NCI-H1436 (cell line): ENCODE measurements around the gene PEX14.
A peak's percentile ranks its signal among the peaks of the same experiment; 100 is the strongest.

Source experiments
- DNase-seq: peaks from one replicate; lab custom pipeline; 2025; lab: John Stamatoyannopoulos, UW

The PEX14 gene

DNA sequence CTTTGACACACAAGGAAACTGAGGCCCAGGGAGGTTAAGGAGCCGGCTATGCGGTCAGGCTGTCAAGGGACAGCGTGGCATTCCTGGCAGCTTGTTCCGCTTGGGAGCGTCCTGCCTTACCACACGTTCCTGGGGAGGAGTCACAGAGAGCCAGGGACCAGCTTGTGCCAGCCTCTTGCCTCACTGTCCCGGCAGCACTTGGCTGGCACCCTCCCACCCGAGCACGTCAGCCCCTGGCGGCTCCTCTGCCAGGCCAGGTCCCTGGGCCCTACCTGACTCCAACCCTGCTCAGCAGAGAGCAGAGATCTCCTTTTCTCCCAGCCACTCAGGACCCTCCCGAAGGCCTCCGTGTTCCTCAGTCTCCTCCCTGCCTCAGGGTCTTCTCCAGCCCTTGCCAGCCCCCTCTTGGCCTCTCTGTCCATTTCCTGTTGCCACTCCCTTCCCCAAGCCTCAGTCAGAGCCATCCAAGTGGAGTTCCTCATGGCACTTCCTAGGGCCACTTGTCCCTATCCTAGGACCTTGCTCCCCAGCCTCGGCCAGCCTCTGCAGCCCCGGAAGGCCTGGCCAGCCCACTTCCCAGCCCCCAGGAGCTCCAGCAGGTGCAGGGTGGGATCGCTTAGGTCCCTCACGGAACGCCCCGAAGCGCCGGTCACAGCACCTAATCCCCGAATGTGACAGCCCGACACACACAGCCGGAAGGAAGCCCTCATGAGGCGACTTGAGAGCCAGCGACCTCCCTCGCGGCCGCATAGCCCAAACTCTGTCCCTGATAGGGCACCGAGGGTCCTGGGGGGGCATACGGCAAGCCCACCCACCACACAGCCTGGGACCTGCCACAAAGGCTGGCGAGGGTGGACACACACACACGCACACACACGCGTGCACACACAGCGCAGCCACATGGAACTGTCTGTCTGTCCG is 191.4 kb downstream of the PEX14 start:
- DNase-seq = no peak

- peak; percentile 50 for DNase-seq
These were observed 193.4 kb downstream of the PEX14 start for GRCh38 chr1:10667861-10668761.

DNA sequence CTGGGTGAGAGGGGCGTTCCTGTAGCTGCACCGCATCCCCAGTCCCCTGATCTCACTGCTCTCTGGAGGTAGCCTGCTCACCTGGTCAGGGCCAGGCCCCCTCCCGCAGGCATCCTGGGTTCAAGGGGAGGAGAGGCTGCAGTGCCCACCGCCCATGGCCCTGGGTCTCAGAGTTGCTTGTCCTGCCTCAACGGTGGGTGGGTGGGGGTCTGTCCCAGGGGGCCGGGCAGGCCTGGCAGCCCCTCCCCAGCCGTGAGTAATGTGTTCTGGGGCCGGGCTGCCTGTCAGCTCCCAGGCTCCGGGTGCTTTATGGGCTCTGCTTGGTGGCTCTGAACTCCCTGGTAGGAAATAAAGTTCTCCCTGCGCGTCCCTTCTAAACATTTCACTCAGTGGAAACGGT is 194.8 kb downstream of the PEX14 start:
- DNase-seq = no peak

GRCh38 chr1:10670190-10670589 is 195.4 kb downstream of the PEX14 start:
- no peak for DNase-seq

DNA sequence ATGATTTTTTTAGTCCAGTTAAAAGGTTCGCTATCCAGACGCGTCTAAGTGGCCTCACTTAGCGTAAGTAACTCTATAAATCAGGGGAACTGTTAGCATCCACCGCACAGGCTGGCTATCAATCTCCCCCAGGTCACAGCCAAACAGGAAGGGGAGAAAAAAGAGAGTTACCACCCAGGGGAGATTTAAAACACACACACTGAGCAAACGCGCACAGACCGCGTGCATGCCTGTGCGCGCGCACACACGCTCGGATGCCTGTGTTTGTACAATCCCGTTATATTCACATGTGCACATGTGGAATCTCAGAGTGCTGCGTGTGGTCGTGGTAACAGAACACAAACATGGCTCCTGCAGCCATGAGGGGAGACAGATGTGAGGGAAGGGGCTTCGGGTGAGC is 196.3 kb downstream of the PEX14 start:
- DNase-seq = peak; percentile 19

DNA sequence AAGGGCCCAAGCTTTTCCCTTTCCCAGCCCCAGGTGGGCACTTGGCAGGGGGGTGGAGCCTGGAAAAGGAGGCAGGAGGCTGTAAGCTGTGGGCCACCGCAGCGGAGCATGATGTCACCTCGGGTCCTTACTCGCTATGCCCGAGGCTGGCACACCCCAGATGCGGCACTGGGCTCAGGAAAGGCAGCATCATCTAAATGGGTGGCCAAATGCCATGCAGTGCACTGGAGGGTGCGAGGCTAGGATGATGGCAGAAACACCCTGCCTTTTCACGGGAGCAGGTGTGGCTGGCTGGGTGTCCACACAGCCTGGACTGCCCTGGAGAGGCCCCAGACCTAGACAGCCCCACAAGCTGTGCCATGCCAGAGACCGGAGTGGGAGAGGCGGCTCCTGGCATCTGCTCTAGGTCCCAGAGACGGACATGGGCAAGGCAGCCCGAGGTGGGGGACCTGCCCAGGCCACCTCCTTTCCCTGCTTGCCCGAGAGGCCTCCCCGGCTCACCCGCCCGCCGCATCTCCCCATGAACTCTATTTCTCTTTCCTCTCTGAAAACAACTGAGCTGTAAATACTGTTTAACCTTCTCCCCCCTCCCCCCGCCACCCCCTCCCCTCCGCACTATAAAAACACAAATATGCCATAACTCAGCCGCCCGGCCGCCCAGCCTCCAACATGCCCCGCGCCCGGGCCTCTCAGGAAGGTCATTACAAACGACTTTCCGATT is 197.0 kb downstream of the PEX14 start:
- DNase-seq = no peak

- DNase-seq = no peak
These were observed 197.7 kb downstream of the PEX14 start for GRCh38 chr1:10672343-10673050.

DNA sequence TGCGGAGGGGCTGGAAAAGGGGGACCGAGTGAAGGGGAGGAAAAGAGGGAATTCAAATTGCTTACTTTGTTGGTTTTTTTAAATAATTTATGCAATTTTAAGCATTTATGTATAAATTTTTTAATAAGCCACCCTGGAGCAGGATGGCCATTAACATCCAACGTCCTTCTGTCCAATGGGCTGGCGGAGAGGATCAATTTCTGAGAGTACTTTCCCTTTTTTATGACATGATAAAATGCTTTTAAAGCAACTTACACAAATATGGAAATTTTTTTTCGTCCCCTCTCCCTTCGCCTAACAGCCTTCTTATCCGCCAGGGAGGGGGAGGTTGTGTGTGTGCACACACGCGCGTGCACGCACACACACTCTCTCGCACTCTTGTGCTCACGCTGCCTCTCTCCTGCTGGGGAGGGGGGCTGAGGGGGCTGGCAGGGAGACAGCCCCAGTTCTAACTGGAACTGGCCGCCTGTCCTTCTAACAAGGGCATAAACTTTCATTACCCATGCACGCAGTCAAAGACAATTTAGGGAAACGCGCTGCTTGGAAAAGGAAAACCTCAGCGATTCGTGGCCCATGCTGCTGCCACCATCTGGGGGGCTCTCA is 198.5 kb downstream of the PEX14 start:
- no peak for DNase-seq

- DNase-seq = no peak
These were observed 199.5 kb downstream of the PEX14 start for GRCh38 chr1:10674222-10674621.

- no peak for DNase-seq
These were observed 200.2 kb downstream of the PEX14 start for GRCh38 chr1:10674700-10675609.

- DNase-seq = no peak
These were observed 201.1 kb downstream of the PEX14 start for GRCh38 chr1:10675813-10676212.

DNA sequence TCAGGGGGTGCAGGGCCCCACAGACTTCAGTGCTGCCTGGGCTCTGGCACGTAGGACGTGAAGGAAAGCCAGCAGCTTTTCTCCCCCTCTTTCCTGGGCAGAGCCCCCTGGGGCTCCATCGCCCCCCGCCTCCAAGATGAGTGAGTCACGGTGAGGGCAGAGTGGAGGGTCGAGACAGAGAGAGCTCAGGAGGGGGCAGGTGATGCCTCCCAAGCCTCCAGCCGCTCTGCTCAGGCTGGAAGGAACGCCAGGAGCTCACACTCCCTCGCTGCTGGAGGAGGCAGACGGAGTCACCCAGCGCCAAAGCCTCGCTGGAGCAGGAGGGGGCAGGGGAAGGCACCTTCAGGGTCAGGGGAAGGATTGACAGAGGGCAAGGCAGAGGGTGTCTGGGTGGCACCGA is 202.2 kb downstream of the PEX14 start:
- no peak for DNase-seq

DNA sequence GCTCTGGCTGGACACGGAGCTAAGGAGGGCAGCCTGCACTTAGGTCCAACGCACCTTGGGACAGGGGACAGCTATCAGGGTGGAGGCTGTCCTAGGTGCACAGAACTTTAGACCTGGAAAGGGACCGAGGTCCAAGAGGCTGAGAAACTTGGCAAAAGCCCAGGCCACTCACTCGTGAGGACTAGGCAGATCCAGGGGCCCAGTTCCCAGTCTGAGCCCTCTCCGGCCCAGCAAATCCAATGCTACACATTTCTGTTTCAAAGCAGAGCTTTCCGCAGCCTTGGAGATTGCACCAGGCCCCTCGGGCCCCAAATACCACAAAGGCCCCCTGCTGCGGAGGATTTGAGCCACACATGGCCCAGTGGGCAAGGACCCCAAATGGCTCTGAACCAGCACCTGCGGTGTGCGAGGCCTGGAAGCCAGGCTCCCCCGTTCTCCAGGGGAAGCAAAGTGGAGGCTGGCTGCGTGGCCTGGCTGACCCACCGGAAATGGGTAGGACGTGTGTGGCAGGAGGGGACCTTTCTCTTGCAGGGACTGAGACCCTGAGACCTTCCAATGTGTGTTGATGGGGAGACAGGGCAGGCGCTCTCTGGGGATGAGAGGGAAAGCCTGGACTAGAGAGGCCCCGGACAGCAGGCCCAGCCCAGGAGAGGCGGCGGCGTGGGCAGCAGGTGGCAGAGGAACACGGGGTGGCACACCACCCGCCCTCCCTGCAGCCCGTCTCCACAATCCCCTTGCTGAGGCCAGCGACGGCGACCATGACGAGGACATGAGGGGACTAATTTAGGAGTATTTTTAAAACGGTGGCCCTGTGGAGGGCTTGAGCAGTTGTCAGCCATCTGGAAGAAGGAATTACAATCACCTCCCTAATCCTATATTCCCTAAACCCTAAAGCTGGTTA is 203.0 kb downstream of the PEX14 start:
- no peak for DNase-seq

- DNase-seq = no peak
These were observed 203.7 kb downstream of the PEX14 start for GRCh38 chr1:10678402-10678801.

DNA sequence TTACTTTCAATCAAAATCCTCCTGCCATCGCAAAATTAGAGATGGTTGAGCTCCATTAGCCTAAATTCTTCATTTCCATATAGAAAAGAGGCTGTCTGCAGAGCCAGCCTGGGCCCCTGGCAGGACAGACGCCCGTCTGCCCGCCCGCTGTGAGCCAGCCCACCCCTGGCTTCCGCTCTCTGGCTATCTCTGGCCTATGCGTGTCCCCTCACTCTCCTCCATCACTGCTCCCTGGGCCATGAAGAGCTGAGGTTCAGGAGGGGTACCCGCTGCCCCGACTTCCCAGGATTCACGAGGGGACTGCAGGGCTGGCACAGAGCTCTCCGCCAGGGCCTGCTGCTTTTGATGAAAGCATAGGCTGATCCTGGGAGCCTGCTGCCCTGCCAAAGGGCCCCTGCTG is 204.1 kb downstream of the PEX14 start:
- no peak for DNase-seq

DNA sequence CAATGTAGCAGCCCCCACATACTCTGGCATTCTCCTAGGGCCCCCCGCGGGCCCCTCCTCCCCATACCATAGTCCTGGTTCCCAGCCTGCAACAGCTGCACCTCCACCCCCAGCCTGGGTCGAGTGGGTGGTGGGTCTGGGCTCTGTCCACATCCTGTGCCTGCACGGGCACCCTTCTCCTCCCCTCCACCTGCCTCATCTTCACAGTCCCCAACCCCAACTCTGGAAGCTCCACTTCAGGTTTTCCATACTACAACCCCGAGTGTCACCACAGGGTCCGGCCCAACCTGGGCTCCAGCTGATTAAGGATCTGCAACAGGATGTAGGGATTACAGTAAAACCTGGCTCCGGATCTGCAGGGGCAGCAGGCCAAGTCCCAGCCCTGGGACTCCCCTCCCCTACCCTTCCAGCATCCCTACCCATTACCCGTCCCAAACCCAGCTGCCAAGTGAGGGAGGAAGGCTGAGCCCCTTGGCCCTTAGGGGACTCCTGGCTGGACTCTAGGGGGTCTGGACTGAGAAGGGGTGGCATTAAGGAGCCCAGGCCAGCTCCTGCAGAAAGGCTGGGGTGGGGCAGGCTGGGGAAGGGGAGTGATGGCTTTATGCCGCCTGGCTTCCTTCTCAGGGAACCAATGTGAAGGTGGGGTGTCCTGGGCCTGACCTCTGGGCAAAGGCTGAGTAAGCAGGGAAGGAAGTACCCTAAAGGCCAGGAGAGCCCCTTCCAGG is 204.9 kb downstream of the PEX14 start:
- DNase-seq = peak; percentile 50
